ENCODE measurements around the gene COQ8A. TPM values are rescaled to one million over a fixed set of nuclear protein-coding genes. Genes with fewer than 3 reads are reported as not detected.

Gene COQ8A
- total RNA-seq, 4 donors from 2014 or later = 46.0 to 80.5 (median 67.7) TPM

GRCh38 chr1:226991920-226992319, 51.8 kb downstream of the COQ8A start:
- TF ChIP-seq CTCF (IDR thresholded peaks at IDR 0.05) (no peak), POLR2AphosphoS5 (IDR thresholded peaks at IDR 0.05) (no peak), EP300 (IDR thresholded peaks at IDR 0.05; ENCODE audit: low read depth) (no peak), POLR2A (IDR thresholded peaks at IDR 0.05) (no peak)
- Histone ChIP-seq H3K36me3 (peaks cover 0 to under 1% (median 0%) of the 10 kb centered on the region in 4 donors), H3K4me3 (no peak overlapping the region), H3K27me3 (no peaks in the 10 kb centered on the region), H3K4me1 (peaks cover 24 to 48% (median 38%) of the 10 kb centered on the region in 4 donors), H3K9me3 (no peaks in the 10 kb centered on the region), H3K27ac (no peak overlapping the region)
- DNase-seq = no peak
- WGBS, 2 donors (ENCODE audit: low coverage in 1 of 2) = 99% methylated on average over 4 of the region's 4 CpGs; no CpG with 5 or more reads in 1 of the 2 donors
- intact Hi-C loops (cut with DNase I; ENCODE audit: low total_unique reads) (no loop called here), in situ Hi-C loops (cut with MboI; ENCODE audit: low pct_ligation_motif_present in 1 of 4, low pct_unique_long_range_greater_than_20kb in 1 of 4, low sequenced_read_pairs in 3 of 4) (no loop called here)

GRCh38 chr1:226993814-226994585, 53.9 kb downstream of the COQ8A start:
- 71 to 83% methylated on average over 7 to 22 of the region's 22 CpGs for whole genome bisulfite sequencing, 2 donors (ENCODE audit: low coverage in 1 of 2)
- Histone ChIP-seq H3K27ac (no peak overlapping the region), H3K9me3 (no peaks in the 10 kb centered on the region), H3K36me3 (no peaks in the 10 kb centered on the region), H3K27me3 (no peaks in the 10 kb centered on the region), H3K4me3 (no peak overlapping the region), H3K4me1 (peaks cover 12 to 27% (median 20%) of the 10 kb centered on the region in 4 donors)
- in situ Hi-C loops (cut with MboI; ENCODE audit: low pct_ligation_motif_present in 1 of 4, low pct_unique_long_range_greater_than_20kb in 1 of 4, low sequenced_read_pairs in 3 of 4) (no loop called here), intact Hi-C loops (cut with DNase I; ENCODE audit: low total_unique reads) (no loop called here)
- DNase-seq = no peak
- TF ChIP-seq POLR2A (IDR thresholded peaks at IDR 0.05) (no peak), POLR2AphosphoS5 (IDR thresholded peaks at IDR 0.05) (no peak), CTCF (IDR thresholded peaks at IDR 0.05) (no peak), EP300 (IDR thresholded peaks at IDR 0.05; ENCODE audit: low read depth) (no peak)

DNA sequence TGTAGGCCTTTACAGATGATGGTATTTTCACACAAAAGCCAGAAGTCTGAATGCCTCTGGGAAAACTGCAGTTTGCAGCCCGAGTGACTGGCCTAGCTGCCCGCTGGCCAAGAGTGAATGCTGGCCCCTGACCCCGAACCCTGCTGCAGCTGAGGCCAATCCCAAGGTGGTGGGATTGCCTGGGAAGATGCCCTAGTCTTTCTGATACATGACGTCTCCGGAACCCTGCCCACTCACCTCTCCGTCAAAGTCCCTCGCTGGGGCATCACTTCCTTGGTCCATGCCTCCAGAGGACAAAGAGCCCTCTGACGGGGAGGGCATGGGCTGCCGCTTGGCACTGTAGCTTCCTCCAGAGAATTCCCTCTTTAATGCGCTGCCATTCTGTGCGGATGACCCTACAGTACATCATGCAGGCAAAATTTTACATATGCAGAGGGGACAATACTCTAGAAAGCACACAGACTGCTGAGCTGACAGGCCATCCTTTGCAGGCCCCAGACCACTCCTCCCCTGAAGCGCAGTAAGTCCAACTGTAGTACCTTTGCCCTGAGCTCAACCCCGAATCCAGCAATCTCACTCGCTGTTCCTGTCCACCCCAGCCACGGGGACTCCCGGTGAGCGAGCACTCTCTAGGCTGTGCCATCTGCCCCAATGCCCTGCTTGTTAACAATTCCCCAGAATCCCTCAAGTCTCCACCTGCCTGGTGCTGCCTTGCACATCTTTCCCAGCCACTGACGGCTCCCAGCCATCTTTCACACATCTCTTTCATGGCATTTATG, 54.7 kb downstream of the COQ8A start:
- TF ChIP-seq CTCF (IDR thresholded peaks at IDR 0.05) = no peak
- WGBS, 2 donors (ENCODE audit: low coverage in 1 of 2) = 89 to 100% methylated on average over 5 to 18 of the region's 18 CpGs
- intact Hi-C loops (cut with DNase I; ENCODE audit: low total_unique reads) = no loop called here

More for the DNA sequence above, 54.7 kb downstream of the COQ8A start:
- no peaks in the 10 kb centered on the region for H3K9me3 ChIP-seq
- in situ Hi-C loops (cut with MboI; ENCODE audit: low pct_ligation_motif_present in 1 of 4, low pct_unique_long_range_greater_than_20kb in 1 of 4, low sequenced_read_pairs in 3 of 4) = no loop called here
- no peak overlapping the region for H3K4me3 ChIP-seq
- H3K4me1 ChIP-seq = peaks cover 4 to 19% (median 12%) of the 10 kb centered on the region in 4 donors
- no peak for DNase-seq
- no peak overlapping the region for H3K27ac ChIP-seq
- no peaks in the 10 kb centered on the region for H3K27me3 ChIP-seq
- no peaks in the 10 kb centered on the region for H3K36me3 ChIP-seq
